Sigmoid colon (tissue), 3 donors: Measurements from ENCODE around the gene PRICKLE3.

Source experiments
- CTCF ChIP-seq, 4 experiments: fragments of 450-650 bp in 3 of 4; fragments of 200-600 bp in 1 of 4; IDR thresholded peaks; one replicate each; pipeline ENCODE4 v1.5.1; 2016 to 2019; ENCODE audit warnings: antibody characterized with exemption in 4 of 4, mild to moderate bottlenecking in 3 of 4, moderate library complexity in 2 of 4
- POLR2A ChIP-seq, 2 donors: fragments of 450-650 bp; IDR thresholded peaks; one replicate each; pipeline ENCODE4 v1.6.1; 2016; ENCODE audit warnings: antibody characterized with exemption in 2 of 2, mild to moderate bottlenecking in 2 of 2, moderate library complexity in 2 of 2

- TF ChIP-seq POLR2A (IDR thresholded peaks at IDR 0.05) (no peak), CTCF (IDR thresholded peaks at IDR 0.05) (no peak)
Measured at GRCh38 chrX:49147936-49148335, 38.2 kb downstream of the PRICKLE3 start.
